ENCODE measurements around the gene USP25.

DNA sequence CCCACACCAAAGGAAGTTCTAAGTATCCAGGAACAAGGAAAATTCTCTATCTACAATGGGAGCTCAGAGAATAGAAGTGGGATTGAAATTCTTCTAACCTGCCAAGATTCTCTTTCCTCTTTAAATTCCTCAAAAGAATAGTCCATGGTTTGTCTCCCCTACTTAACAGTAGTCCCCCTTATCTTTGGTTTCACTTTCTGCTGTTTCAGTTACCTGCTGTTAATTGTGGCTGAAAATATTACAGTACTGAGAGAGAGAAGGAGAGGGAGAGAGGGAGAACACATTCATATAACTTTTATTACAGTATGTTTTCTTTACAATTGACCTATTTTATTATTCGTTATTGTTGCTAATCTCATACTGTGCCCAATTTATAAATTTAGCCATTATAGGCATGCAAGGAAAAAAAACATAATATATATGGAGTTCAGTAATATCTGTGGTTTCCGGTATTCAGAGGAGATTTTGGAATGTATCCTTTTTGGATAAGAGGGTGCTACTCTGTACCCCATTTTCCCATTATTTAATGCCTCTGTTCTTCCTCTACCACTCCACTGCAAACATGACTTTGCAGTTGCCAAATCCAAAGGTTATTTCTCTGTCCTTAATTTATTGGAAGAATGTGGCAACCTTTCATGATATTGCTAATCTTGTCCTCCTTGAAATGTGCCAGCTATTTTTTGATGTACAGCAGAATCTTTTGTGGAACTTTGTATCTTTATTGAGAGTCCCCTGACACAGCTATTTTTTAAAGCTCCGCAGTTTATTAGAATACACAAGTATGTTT lies 68.0 kb downstream of the USP25 start:
- TF ChIP-seq GLI2 (tag by site-specific recombination; IDR thresholded peaks at IDR 0.05; ENCODE audit: borderline replicate concordance, low read depth) (no peak), GFI1B (tag by site-specific recombination; IDR thresholded peaks at IDR 0.05) (no peak), REPIN1 (tag by site-specific recombination; IDR thresholded peaks at IDR 0.05; ENCODE audit: low read depth) (no peak)

All from HEK293 (cell line).